Ovary (tissue), 3 donors: ENCODE measurements around the gene PRDM13.

Experiments used
- EP300 ChIP-seq: sonication (generic); formaldehyde crosslinking; IDR thresholded peaks from one replicate; pipeline ENCODE4 v1.6.1; 2017; ENCODE audit warnings: antibody characterized with exemption
- POLR2A ChIP-seq: fragments of 450-650 bp; IDR thresholded peaks from one replicate; pipeline ENCODE4 v1.6.1; 2017; ENCODE audit warnings: antibody characterized with exemption, mild to moderate bottlenecking, moderate library complexity
- TF ChIP-seq, protein P1 (sequence below), 3 donors: fragments of 450-650 bp in 2 of 3; fragments of 200-600 bp in 1 of 3; IDR thresholded peaks; one replicate each; pipeline versions ENCODE4 v1.5.1 to v1.8.0; 2016 to 2022; ENCODE audit warnings: antibody characterized with exemption in 3 of 3, mild to moderate bottlenecking in 1 of 3
- donor health status: DM: no; HTN: no; CAD: no.

- TF ChIP-seq, protein P1, sequence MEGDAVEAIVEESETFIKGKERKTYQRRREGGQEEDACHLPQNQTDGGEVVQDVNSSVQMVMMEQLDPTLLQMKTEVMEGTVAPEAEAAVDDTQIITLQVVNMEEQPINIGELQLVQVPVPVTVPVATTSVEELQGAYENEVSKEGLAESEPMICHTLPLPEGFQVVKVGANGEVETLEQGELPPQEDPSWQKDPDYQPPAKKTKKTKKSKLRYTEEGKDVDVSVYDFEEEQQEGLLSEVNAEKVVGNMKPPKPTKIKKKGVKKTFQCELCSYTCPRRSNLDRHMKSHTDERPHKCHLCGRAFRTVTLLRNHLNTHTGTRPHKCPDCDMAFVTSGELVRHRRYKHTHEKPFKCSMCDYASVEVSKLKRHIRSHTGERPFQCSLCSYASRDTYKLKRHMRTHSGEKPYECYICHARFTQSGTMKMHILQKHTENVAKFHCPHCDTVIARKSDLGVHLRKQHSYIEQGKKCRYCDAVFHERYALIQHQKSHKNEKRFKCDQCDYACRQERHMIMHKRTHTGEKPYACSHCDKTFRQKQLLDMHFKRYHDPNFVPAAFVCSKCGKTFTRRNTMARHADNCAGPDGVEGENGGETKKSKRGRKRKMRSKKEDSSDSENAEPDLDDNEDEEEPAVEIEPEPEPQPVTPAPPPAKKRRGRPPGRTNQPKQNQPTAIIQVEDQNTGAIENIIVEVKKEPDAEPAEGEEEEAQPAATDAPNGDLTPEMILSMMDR (IDR thresholded peaks at IDR 0.05), result no peak
- no peak for TF ChIP-seq POLR2A
- no peak for TF ChIP-seq EP300
Measured at GRCh38 chr6:99662616-99663015, 56.0 kb downstream of the PRDM13 start.
